Measurements from ENCODE around the gene MYO18B.

The MYO18B gene

DNA sequence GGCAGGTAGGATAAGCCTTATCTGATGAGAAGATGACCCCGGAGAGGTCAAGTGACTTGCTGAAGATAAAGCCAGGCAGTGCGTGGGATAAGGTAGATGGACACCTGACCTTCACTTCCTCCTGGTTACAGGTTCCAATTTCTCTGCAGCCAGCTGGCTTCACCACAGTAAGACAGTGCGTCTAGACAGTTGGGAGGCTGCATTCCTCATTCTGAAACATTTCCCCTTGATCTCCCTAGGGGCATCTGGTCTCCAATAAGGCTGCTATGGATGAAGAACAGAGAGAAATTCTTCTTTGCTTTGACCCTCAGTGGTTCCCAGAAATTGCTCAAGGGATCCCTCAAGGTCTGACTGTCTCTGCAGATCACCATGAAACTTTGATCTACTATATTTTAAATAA, 211.3 kb downstream of the MYO18B start:
- no peaks in the 10 kb centered on the region for H3K9me3 ChIP-seq (ENCODE audit: control insufficient read depth, insufficient read depth, low read length)
- H3K27ac ChIP-seq (ENCODE audit: low read depth, low read length) = no peak overlapping the region
- no peaks in the 10 kb centered on the region for H3K27me3 ChIP-seq (ENCODE audit: control insufficient read depth, insufficient read depth, low read length)
- H3K4me1 ChIP-seq (ENCODE audit: control insufficient read depth, insufficient read depth, low read length) = no peaks in the 10 kb centered on the region
- H3K4me3 ChIP-seq (ENCODE audit: low read depth, low read length) = no peak overlapping the region
- H3K36me3 ChIP-seq (ENCODE audit: control insufficient read depth, insufficient read depth, low read length) = no peaks in the 10 kb centered on the region
- no peak overlapping the region for H3K9ac ChIP-seq (ENCODE audit: low read depth, low read length)

GRCh38 chr22:25953919-25954318, 211.9 kb downstream of the MYO18B start:
- Histone ChIP-seq H3K9ac (ENCODE audit: low read depth, low read length) (no peak overlapping the region), H3K4me3 (ENCODE audit: low read depth, low read length) (no peak overlapping the region), H3K27ac (ENCODE audit: low read depth, low read length) (no peak overlapping the region), H3K4me1 (ENCODE audit: control insufficient read depth, insufficient read depth, low read length) (no peaks in the 10 kb centered on the region), H3K36me3 (ENCODE audit: control insufficient read depth, insufficient read depth, low read length) (no peaks in the 10 kb centered on the region), H3K9me3 (ENCODE audit: control insufficient read depth, insufficient read depth, low read length) (no peaks in the 10 kb centered on the region), H3K27me3 (ENCODE audit: control insufficient read depth, insufficient read depth, low read length) (no peaks in the 10 kb centered on the region)

DNA sequence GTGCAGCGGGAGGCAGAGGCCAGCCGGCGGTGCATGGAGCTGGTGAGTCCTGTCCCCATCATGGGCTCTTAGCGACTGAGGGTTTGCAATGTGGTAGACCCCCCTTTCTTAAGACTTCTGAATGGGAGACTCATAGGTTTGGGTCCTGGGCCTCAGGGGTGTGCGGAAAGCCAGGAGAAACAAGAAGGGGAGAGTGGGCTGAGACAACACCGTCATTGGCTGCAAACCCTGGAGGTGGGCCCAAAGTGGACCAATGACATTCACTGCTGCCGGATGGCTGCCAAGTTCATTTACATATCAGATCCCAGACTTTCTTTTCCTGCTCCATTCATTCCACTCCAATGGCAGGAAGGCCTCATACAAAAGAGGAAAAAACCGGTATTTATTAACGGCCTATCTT, 213.3 kb downstream of the MYO18B start:
- H3K4me3 ChIP-seq (ENCODE audit: low read depth, low read length) = no peak overlapping the region
- no peaks in the 10 kb centered on the region for H3K4me1 ChIP-seq (ENCODE audit: control insufficient read depth, insufficient read depth, low read length)
- H3K27ac ChIP-seq (ENCODE audit: low read depth, low read length) = no peak overlapping the region
- no peak overlapping the region for H3K9ac ChIP-seq (ENCODE audit: low read depth, low read length)
- no peaks in the 10 kb centered on the region for H3K36me3 ChIP-seq (ENCODE audit: control insufficient read depth, insufficient read depth, low read length)
- no peaks in the 10 kb centered on the region for H3K9me3 ChIP-seq (ENCODE audit: control insufficient read depth, insufficient read depth, low read length)
- H3K27me3 ChIP-seq (ENCODE audit: control insufficient read depth, insufficient read depth, low read length) = no peaks in the 10 kb centered on the region

- no peaks in the 10 kb centered on the region for H3K9me3 ChIP-seq (ENCODE audit: control insufficient read depth, insufficient read depth, low read length)
- no peaks in the 10 kb centered on the region for H3K4me1 ChIP-seq (ENCODE audit: control insufficient read depth, insufficient read depth, low read length)
- no peak overlapping the region for H3K9ac ChIP-seq (ENCODE audit: low read depth, low read length)
- H3K4me3 ChIP-seq (ENCODE audit: low read depth, low read length) = no peak overlapping the region
- no peaks in the 10 kb centered on the region for H3K36me3 ChIP-seq (ENCODE audit: control insufficient read depth, insufficient read depth, low read length)
- no peaks in the 10 kb centered on the region for H3K27me3 ChIP-seq (ENCODE audit: control insufficient read depth, insufficient read depth, low read length)
- no peak overlapping the region for H3K27ac ChIP-seq (ENCODE audit: low read depth, low read length)
Observed at GRCh38 chr22:25956801-25957200, 214.8 kb downstream of the MYO18B start.

DNA sequence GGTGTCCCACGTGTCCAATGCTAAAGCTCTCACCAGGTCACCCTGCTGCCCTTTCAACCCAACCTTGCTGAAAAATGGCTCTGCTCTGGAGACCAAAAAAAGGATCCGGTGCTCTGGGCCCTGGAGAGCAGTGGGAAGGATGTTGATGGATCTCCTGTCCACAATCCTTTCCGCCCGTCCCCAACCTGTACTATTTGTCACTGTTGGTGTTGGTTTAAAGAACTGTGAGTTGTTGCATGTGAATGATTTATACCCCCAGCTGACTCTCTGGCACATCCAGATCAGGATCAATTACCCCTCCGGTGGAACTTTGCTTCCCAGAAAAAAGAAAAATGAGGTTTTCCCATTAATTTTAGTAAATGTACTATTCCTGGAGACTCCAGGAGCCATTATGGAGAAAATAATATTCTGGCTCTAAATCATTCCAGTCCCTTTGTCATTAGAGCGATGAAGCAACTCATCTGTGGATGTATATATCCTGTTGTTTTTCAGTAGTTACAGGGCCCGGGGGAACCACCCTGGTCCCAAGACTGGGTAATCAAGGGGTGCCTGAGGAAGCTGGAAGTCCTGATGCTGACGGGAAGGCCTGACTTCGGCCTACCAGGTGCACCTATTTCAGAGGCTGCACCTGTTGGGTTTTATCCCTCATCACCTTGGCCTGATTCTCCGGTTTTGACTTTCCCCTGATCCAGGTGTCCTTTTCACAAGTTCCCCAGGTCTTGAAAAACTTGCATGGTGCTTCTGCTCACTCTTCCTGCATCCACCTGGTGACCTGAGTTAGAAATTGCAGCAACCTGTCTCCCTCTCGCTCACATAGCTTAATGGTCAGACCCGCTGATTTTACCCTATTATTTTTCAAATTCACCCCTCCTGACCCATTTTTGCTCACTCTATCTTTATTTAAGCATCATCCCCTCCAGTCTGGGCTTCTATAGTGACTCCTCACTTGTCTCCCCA, 218.1 kb downstream of the MYO18B start:
- H3K4me1 ChIP-seq (ENCODE audit: control insufficient read depth, insufficient read depth, low read length) = no peaks in the 10 kb centered on the region
- no peaks in the 10 kb centered on the region for H3K27me3 ChIP-seq (ENCODE audit: control insufficient read depth, insufficient read depth, low read length)
- no peak overlapping the region for H3K9ac ChIP-seq (ENCODE audit: low read depth, low read length)
- H3K9me3 ChIP-seq (ENCODE audit: control insufficient read depth, insufficient read depth, low read length) = no peaks in the 10 kb centered on the region
- no peak overlapping the region for H3K4me3 ChIP-seq (ENCODE audit: low read depth, low read length)
- no peak overlapping the region for H3K27ac ChIP-seq (ENCODE audit: low read depth, low read length)
- no peaks in the 10 kb centered on the region for H3K36me3 ChIP-seq (ENCODE audit: control insufficient read depth, insufficient read depth, low read length)

DNA sequence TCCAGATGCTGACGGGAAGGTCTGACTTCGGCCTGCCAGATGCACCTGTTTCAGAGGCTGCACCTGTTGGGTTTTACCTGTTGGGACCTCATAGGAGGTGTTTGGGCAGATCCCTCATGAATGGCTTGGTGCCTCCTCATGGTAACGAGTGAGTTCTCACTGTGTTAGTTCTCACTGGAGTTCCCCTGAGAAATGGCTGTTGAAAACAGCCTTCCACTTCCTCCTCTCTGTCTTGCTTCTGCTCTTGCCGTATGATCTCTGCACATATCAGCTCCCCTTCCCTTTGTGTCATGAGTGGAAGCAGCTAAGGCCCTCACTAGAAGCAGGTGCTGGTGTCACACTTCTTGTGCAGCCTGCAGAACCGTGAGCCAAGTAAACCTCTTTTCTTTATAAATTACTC, 219.7 kb downstream of the MYO18B start:
- H3K27me3 ChIP-seq (ENCODE audit: control insufficient read depth, insufficient read depth, low read length) = no peaks in the 10 kb centered on the region
- H3K9me3 ChIP-seq (ENCODE audit: control insufficient read depth, insufficient read depth, low read length) = no peaks in the 10 kb centered on the region
- H3K9ac ChIP-seq (ENCODE audit: low read depth, low read length) = no peak overlapping the region
- no peaks in the 10 kb centered on the region for H3K36me3 ChIP-seq (ENCODE audit: control insufficient read depth, insufficient read depth, low read length)
- peaks cover 4% of the 10 kb centered on the region; the same call in 1 of the 2 replicates for H3K4me1 ChIP-seq (ENCODE audit: control insufficient read depth, insufficient read depth, low read length)
- no peak overlapping the region for H3K27ac ChIP-seq (ENCODE audit: low read depth, low read length)
- no peak overlapping the region for H3K4me3 ChIP-seq (ENCODE audit: low read depth, low read length)

DNA sequence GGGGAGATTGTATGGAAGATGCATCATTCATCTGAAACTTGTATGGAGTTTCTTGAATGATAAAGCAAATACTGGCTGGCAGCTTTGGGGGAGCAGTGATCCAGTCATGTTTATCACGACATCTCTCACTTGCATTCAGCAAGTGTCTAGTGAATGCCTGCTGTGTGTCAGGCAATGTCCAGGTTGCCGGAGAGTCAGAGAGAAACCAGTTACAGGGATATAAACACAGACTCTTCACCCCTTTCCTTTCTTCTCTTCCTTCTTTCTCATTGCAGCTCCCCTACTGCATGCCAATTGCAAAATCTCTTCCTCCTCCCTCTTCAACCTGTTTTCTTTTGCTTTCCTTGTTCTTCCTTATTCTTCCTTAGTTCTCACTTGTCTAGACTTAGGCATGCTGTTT, 220.7 kb downstream of the MYO18B start:
- no peak overlapping the region for H3K27ac ChIP-seq (ENCODE audit: low read depth, low read length)
- no peaks in the 10 kb centered on the region for H3K27me3 ChIP-seq (ENCODE audit: control insufficient read depth, insufficient read depth, low read length)
- H3K4me3 ChIP-seq (ENCODE audit: low read depth, low read length) = no peak overlapping the region
- H3K36me3 ChIP-seq (ENCODE audit: control insufficient read depth, insufficient read depth, low read length) = no peaks in the 10 kb centered on the region
- peaks cover 4% of the 10 kb centered on the region; the same call in 1 of the 2 replicates for H3K4me1 ChIP-seq (ENCODE audit: control insufficient read depth, insufficient read depth, low read length)
- H3K9ac ChIP-seq (ENCODE audit: low read depth, low read length) = no peak overlapping the region
- no peaks in the 10 kb centered on the region for H3K9me3 ChIP-seq (ENCODE audit: control insufficient read depth, insufficient read depth, low read length)

- H3K36me3 ChIP-seq (ENCODE audit: control insufficient read depth, insufficient read depth, low read length) = no peaks in the 10 kb centered on the region
- no peaks in the 10 kb centered on the region for H3K27me3 ChIP-seq (ENCODE audit: control insufficient read depth, insufficient read depth, low read length)
- H3K9me3 ChIP-seq (ENCODE audit: control insufficient read depth, insufficient read depth, low read length) = no peaks in the 10 kb centered on the region
- H3K9ac ChIP-seq (ENCODE audit: low read depth, low read length) = no peak overlapping the region
- peaks cover 10% of the 10 kb centered on the region for H3K4me1 ChIP-seq (ENCODE audit: control insufficient read depth, insufficient read depth, low read length)
- H3K4me3 ChIP-seq (ENCODE audit: low read depth, low read length) = no peak overlapping the region
- H3K27ac ChIP-seq (ENCODE audit: low read depth, low read length) = no peak overlapping the region
Observed at GRCh38 chr22:25964961-25965730, 223.2 kb downstream of the MYO18B start.

DNA sequence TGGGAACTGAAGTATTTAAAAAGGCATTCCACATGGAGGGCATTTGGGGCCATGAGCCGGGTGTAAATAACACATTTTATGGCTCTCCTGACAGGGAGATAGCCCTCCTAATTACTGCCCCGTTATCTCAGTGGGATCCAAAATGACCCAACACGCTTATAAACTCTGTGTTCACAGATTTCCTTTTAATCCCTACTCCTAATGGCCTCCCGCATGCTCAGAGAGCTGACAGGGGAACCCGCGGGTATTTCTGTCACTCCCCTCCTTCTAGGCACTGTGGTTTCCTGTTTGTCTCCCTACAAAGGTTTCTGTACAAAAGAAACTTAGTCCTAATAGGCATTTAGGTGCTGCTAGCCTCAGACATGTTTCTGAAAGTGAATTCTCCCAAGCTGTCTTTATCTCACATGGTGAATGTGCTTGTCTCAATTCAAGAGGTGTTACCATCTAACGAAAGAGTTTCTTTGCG, 224.5 kb downstream of the MYO18B start:
- Histone ChIP-seq H3K36me3 (ENCODE audit: control insufficient read depth, insufficient read depth, low read length) (no peaks in the 10 kb centered on the region), H3K27ac (ENCODE audit: low read depth, low read length) (no peak overlapping the region), H3K9me3 (ENCODE audit: control insufficient read depth, insufficient read depth, low read length) (no peaks in the 10 kb centered on the region), H3K9ac (ENCODE audit: low read depth, low read length) (no peak overlapping the region), H3K27me3 (ENCODE audit: control insufficient read depth, insufficient read depth, low read length) (no peaks in the 10 kb centered on the region), H3K4me3 (ENCODE audit: low read depth, low read length) (no peak overlapping the region), H3K4me1 (ENCODE audit: control insufficient read depth, insufficient read depth, low read length) (peaks cover 24% of the 10 kb centered on the region)

DNA sequence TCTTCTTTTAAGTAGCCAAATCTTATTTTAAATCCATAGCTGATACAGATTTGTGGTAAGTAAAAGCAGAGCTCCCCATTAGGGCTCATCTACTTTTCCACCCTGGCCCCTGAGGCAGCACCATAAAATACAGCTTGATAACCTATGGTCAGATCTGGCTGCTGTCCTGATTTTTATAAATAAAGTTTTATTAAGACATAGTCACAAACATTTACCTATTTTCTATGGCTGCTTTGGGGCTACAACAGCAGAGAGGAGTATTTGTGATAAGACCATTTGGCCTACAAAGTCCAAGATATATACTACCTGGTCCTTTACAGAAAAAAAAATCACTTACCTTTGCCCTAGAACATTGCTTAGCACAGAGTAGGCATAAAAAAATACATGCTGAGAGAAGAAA, 227.3 kb downstream of the MYO18B start:
- H3K27me3 ChIP-seq (ENCODE audit: control insufficient read depth, insufficient read depth, low read length) = no peaks in the 10 kb centered on the region
- no peak overlapping the region for H3K9ac ChIP-seq (ENCODE audit: low read depth, low read length)
- no peak overlapping the region for H3K4me3 ChIP-seq (ENCODE audit: low read depth, low read length)
- H3K4me1 ChIP-seq (ENCODE audit: control insufficient read depth, insufficient read depth, low read length) = peaks cover 30% of the 10 kb centered on the region
- H3K36me3 ChIP-seq (ENCODE audit: control insufficient read depth, insufficient read depth, low read length) = no peaks in the 10 kb centered on the region
- H3K27ac ChIP-seq (ENCODE audit: low read depth, low read length) = no peak overlapping the region
- H3K9me3 ChIP-seq (ENCODE audit: control insufficient read depth, insufficient read depth, low read length) = no peaks in the 10 kb centered on the region

DNA sequence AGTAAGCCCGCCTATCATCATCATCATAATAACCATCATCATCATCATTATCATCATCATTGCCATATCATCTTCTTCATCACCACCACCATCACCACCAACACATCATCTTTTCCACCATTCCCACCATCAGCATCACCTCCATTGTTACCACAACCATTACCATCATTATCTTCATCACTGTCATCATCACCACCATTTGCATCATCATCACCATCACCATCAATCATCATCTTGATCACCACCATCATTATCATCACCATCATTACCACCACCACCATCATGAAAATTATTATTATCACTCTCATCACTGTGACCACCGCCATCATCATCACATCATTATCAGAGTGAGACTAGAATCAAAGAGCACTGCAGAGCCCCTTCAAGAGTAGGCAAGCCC, 227.9 kb downstream of the MYO18B start:
- H3K4me3 ChIP-seq (ENCODE audit: low read depth, low read length) = no peak overlapping the region
- H3K4me1 ChIP-seq (ENCODE audit: control insufficient read depth, insufficient read depth, low read length) = peaks cover 30% of the 10 kb centered on the region
- no peaks in the 10 kb centered on the region for H3K27me3 ChIP-seq (ENCODE audit: control insufficient read depth, insufficient read depth, low read length)
- peak overlapping the region; percentile 93 for H3K27ac ChIP-seq (ENCODE audit: low read depth, low read length)
- no peak overlapping the region for H3K9ac ChIP-seq (ENCODE audit: low read depth, low read length)
- no peaks in the 10 kb centered on the region for H3K9me3 ChIP-seq (ENCODE audit: control insufficient read depth, insufficient read depth, low read length)
- H3K36me3 ChIP-seq (ENCODE audit: control insufficient read depth, insufficient read depth, low read length) = no peaks in the 10 kb centered on the region

Data from HUES48 (cell line).